A673 (cell line): Measurements from ENCODE around the gene UTP14A. TPM values are rescaled to one million over a fixed set of nuclear protein-coding genes. Genes with fewer than 3 reads are reported as not detected.

Source experiments
- BruUV-seq: library from RNA; stranded (reverse); fragments of 400-500 nt; replicated peaks from 2 replicates; lab custom pipeline; 2021; lab: Mats Ljungman, UMichigan
- CTCF ChIA-PET: fragments of 300-600 bp; sonication (Branson Sonifier 250); formaldehyde crosslinking; loops from one replicate; lab custom pipeline; 2022; ENCODE audit warnings: antibody characterized with exemption; lab: Charles Lee
- POLR2A ChIA-PET: fragments of 300-600 bp; sonication (Branson Sonifier 250); formaldehyde crosslinking; loops from one replicate; lab custom pipeline; 2022; ENCODE audit warnings: antibody characterized with exemption; ENCODE audit not compliant: low non-redundant PET; lab: Charles Lee
- DNase-seq: peaks from one replicate; pipeline ENCODE4 v3.0.0-alpha.2; 2015; ENCODE audit warnings: low spot score
- H3K27ac ChIP-seq: fragments of 200-600 bp; sonication (generic); 2 replicates; pipeline ENCODE4 v1.5.1; 2016; ENCODE audit warnings: mixed run types, low read depth, mild to moderate bottlenecking, mixed read lengths, antibody characterized with exemption, low read length; ENCODE audit not compliant: poor library complexity, severe bottlenecking
- H3K27me3 ChIP-seq: fragments of 200-600 bp; sonication (generic); replicated peaks from 2 replicates; pipeline ENCODE4 v1.6.1; 2017; ENCODE audit warnings: mixed run types, low read depth, mild to moderate bottlenecking, mixed read lengths, antibody characterized with exemption, low read length; ENCODE audit not compliant: insufficient read depth, poor library complexity
- H3K36me3 ChIP-seq: fragments of 200-600 bp; sonication (generic); 2 replicates; pipeline ENCODE4 v1.6.1; 2016; ENCODE audit warnings: mixed run types, mild to moderate bottlenecking, mixed read lengths, antibody characterized with exemption, low read length; ENCODE audit not compliant: insufficient read depth, poor library complexity, severe bottlenecking
- H3K4me1 ChIP-seq: fragments of 200-600 bp; sonication (generic); 2 replicates; pipeline ENCODE4 v1.6.1; 2017; ENCODE audit warnings: mixed run types, mild to moderate bottlenecking, mixed read lengths, antibody characterized with exemption, low read length; ENCODE audit not compliant: insufficient read depth, poor library complexity, severe bottlenecking
- H3K4me3 ChIP-seq: fragments of 200-600 bp; sonication (generic); 2 replicates; pipeline ENCODE4 v1.5.1; 2016; ENCODE audit warnings: low read depth, mixed run types, mild to moderate bottlenecking, mixed read lengths, low read length; ENCODE audit not compliant: poor library complexity, severe bottlenecking
- H3K9me3 ChIP-seq: fragments of 200-600 bp; sonication (generic); 2 replicates; pipeline ENCODE4 v1.6.1; 2016; ENCODE audit warnings: mixed run types, low read depth, mild to moderate bottlenecking, mixed read lengths, antibody characterized with exemption, low read length; ENCODE audit not compliant: poor library complexity, severe bottlenecking
- EZH2 ChIP-seq: fragments of 200-600 bp; sonication (generic); IDR thresholded peaks from 2 replicates; pipeline ENCODE4 v1.6.1; 2017; ENCODE audit warnings: borderline replicate concordance, low read depth, mild to moderate bottlenecking, mixed read lengths, antibody characterized with exemption, low read length; ENCODE audit not compliant: poor library complexity, severe bottlenecking
- intact Hi-C: fragments of 100-400 bp; cut with micrococcal nuclease; formaldehyde crosslinking; loops from one replicate; pipeline ENCODE4 v1.10.0; 2022; ENCODE audit not compliant: unreplicated experiment
- total RNA-seq: library from RNA; stranded (reverse); gene quantifications from 2 replicates; pipeline ENCODE4 v1.2.3, GENCODE V29; 2021
- TF ChIP-seq, protein P1 (sequence below): fragments of 300-800, 200-600 bp; sonication (generic); conservative IDR thresholded peaks from 2 replicates; pipeline ENCODE4 v1.5.1; 2017; ENCODE audit warnings: low read depth, mild to moderate bottlenecking, antibody characterized with exemption, low read length, moderate library complexity, mixed read lengths

UTP14A gene
- total RNA-seq, 1 experiment from 2014 or later = 46.3 TPM

DNA sequence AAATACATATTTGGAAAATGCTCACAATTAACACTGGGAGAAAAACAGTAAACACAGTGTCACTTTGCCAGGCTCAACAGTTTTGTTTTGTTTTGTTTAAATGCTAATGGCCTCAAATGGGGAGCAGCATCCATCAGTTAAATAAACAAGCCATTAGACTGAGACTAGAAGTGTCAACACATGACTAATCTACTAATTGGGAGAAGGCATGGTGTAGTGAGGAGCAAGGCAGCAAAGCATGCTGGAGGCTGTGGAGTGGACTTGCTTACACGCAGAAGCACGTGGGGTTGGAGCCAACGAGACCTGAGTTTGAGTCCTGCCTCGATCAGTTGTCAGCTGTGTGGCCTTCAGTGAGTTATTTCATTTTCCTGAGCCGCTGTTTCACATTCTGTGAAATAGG, 29.0 kb downstream of the UTP14A start:
- POLR2A ChIA-PET = no interaction called here
- intact Hi-C loops = loop anchor here (10.0 kb wide), 1 partner anchor 50 kb away; the partner anchor contains the start of gene BCORL1

GRCh38 chrX:129938081-129938480, 32.1 kb downstream of the UTP14A start:
- no peaks in the 10 kb centered on the region for H3K36me3 ChIP-seq
- H3K9me3 ChIP-seq = no peaks in the 10 kb centered on the region
- H3K4me1 ChIP-seq = no peaks in the 10 kb centered on the region
- no peak overlapping the region for H3K4me3 ChIP-seq
- ChIA-PET POLR2A (no interaction called here), CTCF (no interaction called here)
- TF ChIP-seq, protein P1, sequence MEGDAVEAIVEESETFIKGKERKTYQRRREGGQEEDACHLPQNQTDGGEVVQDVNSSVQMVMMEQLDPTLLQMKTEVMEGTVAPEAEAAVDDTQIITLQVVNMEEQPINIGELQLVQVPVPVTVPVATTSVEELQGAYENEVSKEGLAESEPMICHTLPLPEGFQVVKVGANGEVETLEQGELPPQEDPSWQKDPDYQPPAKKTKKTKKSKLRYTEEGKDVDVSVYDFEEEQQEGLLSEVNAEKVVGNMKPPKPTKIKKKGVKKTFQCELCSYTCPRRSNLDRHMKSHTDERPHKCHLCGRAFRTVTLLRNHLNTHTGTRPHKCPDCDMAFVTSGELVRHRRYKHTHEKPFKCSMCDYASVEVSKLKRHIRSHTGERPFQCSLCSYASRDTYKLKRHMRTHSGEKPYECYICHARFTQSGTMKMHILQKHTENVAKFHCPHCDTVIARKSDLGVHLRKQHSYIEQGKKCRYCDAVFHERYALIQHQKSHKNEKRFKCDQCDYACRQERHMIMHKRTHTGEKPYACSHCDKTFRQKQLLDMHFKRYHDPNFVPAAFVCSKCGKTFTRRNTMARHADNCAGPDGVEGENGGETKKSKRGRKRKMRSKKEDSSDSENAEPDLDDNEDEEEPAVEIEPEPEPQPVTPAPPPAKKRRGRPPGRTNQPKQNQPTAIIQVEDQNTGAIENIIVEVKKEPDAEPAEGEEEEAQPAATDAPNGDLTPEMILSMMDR = no peak
- no peak for TF ChIP-seq EZH2
- DNase-seq = no peak
- intact Hi-C loops = loop anchor here (10.0 kb wide), 1 partner anchor 47 kb away; the partner anchor contains the start of gene BCORL1
- H3K27ac ChIP-seq = no peak overlapping the region
- no peaks in the 10 kb centered on the region for H3K27me3 ChIP-seq
- no TSS peak for BruUV-seq

More for the DNA sequence above, 29.0 kb downstream of the UTP14A start:
- DNase-seq = no peak
- no peaks in the 10 kb centered on the region for H3K4me1 ChIP-seq
- H3K9me3 ChIP-seq = no peaks in the 10 kb centered on the region
- no peak overlapping the region for H3K4me3 ChIP-seq
- H3K27me3 ChIP-seq = no peaks in the 10 kb centered on the region
- H3K36me3 ChIP-seq = no peaks in the 10 kb centered on the region
- no peak overlapping the region for H3K27ac ChIP-seq
- TF ChIP-seq, protein P1 = no peak
- TF ChIP-seq EZH2 = no peak
- CTCF ChIA-PET = no interaction called here
- BruUV-seq = no TSS peak

DNA sequence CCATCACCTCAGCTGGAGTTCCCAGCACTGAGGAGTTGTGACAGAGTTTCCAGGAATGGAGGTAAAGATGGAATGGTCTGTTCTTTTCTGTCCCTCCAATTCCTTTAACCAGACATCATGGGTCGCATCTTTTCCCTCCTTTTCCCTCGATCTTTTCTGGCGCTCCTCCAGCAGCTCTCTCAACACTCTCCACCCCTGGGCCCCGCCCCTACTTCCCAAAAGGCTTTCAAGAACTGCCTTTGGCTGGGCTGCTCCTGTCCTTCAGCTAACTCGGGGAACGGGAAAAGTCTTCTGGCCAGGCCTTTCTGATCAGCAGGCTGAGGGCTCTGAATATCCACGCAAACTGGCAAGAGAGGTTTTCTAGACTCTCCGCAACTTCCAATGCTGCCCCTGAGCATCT, 34.0 kb downstream of the UTP14A start:
- Histone ChIP-seq H3K36me3 (no peaks in the 10 kb centered on the region), H3K27me3 (no peaks in the 10 kb centered on the region), H3K4me3 (no peak overlapping the region), H3K27ac (no peak overlapping the region), H3K9me3 (no peaks in the 10 kb centered on the region), H3K4me1 (no peaks in the 10 kb centered on the region)
- intact Hi-C loops = loop anchor here (10.0 kb wide), 1 partner anchor 45 kb away; the partner anchor contains the start of gene BCORL1
- POLR2A ChIA-PET = no interaction called here
- no TSS peak for BruUV-seq
- TF ChIP-seq, protein P1 = no peak
- TF ChIP-seq EZH2 = no peak
- CTCF ChIA-PET = no interaction called here
- DNase-seq = peak; percentile 26
